Thoracic aorta (tissue), 2 donors: ENCODE measurements around the gene DOK5. TPM values are rescaled to one million over a fixed set of nuclear protein-coding genes. Genes with fewer than 3 reads are reported as not detected.

Experiments used
- ATAC-seq: fragments of 150-250 bp; one replicate; pipeline ENCODE4 v1.8.0; 2017; ENCODE audit warnings: low read depth; ENCODE audit not compliant: insufficient number of reproducible peaks, low FRiP score
- DNase-seq: peaks from one replicate; pipeline ENCODE4 v3.0.0-alpha.2; 2020; ENCODE audit warnings: low spot score
- H3K27ac ChIP-seq, 2 donors: fragments of 200-600 bp; sonication (generic); 1 replicate in 1 of 2; 2 replicates in 1 of 2; pipeline ENCODE4 v1.5.1; 2016; ENCODE audit warnings: mild to moderate bottlenecking in 2 of 2, moderate library complexity in 2 of 2
- H3K27me3 ChIP-seq: fragments of 200-600 bp; sonication (generic); replicated peaks from 2 replicates; pipeline ENCODE4 v1.6.0; 2016; ENCODE audit warnings: mild to moderate bottlenecking; ENCODE audit not compliant: insufficient read depth
- H3K36me3 ChIP-seq: fragments of 200-600 bp; sonication (generic); one replicate; pipeline ENCODE4 v1.5.1; 2016
- H3K4me1 ChIP-seq, 2 donors: fragments of 200-600 bp; sonication (generic); 1 replicate in 1 of 2; 2 replicates in 1 of 2; pipeline versions ENCODE4 v1.5.1 to v1.6.0; 2016; ENCODE audit warnings: low read depth in 2 of 2, mild to moderate bottlenecking in 1 of 2; ENCODE audit not compliant: control insufficient read depth in 1 of 2
- H3K4me3 ChIP-seq: fragments of 200-600 bp; sonication (generic); 2 replicates; pipeline ENCODE4 v1.5.1; 2016; ENCODE audit warnings: mild to moderate bottlenecking
- H3K9me3 ChIP-seq: fragments of 200-600 bp; sonication (generic); 2 replicates; pipeline ENCODE4 v1.5.1; 2016
- CTCF ChIP-seq: fragments of 200-600 bp; sonication (generic); IDR thresholded peaks from one replicate; pipeline ENCODE4 v1.5.1; 2019; ENCODE audit warnings: antibody characterized with exemption
- total RNA-seq, 2 donors: library from RNA; depleted of rRNA; stranded (reverse); fragments of >200 nt; gene quantifications; one replicate each; pipeline versions ENCODE4 v1.1.0 to v1.2.3, GENCODE V29; 2016

DOK5 gene
- total RNA-seq, 2 donors from 2014 or later, result 8.3 to 21.7 TPM

DNA sequence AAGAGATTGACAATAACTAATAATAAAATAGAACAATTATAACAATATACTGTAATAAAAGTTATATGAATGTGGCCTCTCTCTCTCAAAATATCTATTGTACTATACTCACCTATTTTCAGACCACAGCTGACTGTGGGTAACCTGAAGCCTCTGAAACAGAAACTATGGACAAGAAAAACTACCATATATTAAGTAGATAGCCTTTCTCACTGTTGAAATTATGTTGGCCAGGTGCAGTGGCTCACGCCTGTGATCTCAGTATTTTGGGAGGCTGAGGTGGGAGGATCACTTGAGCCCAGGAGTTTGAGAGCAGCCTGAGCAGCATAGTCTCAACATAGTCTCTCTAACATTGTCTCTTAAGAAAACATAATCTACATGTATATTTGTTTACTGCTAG is 89.9 kb downstream of the DOK5 start:
- Histone ChIP-seq H3K27ac (no peak overlapping the region), H3K9me3 (no peaks in the 10 kb centered on the region), H3K4me1 (peaks cover 0 to 6% of the 10 kb centered on the region in 2 donors), H3K27me3 (no peaks in the 10 kb centered on the region), H3K4me3 (no peak overlapping the region), H3K36me3 (no peaks in the 10 kb centered on the region)
- ATAC-seq, result no peak
- no peak for DNase-seq
- TF ChIP-seq CTCF, result no peak

GRCh38 chr20:54566031-54566688 is 90.8 kb downstream of the DOK5 start:
- no peak for TF ChIP-seq CTCF
- Histone ChIP-seq H3K4me1 (no peaks in the 10 kb centered on the region), H3K4me3 (no peak overlapping the region), H3K9me3 (no peaks in the 10 kb centered on the region), H3K27ac (no peak overlapping the region), H3K36me3 (no peaks in the 10 kb centered on the region), H3K27me3 (no peaks in the 10 kb centered on the region)
- DNase-seq, result no peak
- ATAC-seq, result no peak

GRCh38 chr20:54570561-54570960 is 95.2 kb downstream of the DOK5 start:
- Histone ChIP-seq H3K27me3 (no peaks in the 10 kb centered on the region), H3K9me3 (no peaks in the 10 kb centered on the region), H3K36me3 (no peaks in the 10 kb centered on the region), H3K4me1 (no peaks in the 10 kb centered on the region), H3K27ac (no peak overlapping the region), H3K4me3 (no peak overlapping the region)
- TF ChIP-seq CTCF, result no peak
- ATAC-seq (no peak), DNase-seq (no peak)

- Histone ChIP-seq H3K36me3 (no peaks in the 10 kb centered on the region), H3K27ac (no peak overlapping the region), H3K4me3 (no peak overlapping the region), H3K27me3 (no peaks in the 10 kb centered on the region), H3K4me1 (no peaks in the 10 kb centered on the region), H3K9me3 (no peaks in the 10 kb centered on the region)
- TF ChIP-seq CTCF, result no peak
- no peak for DNase-seq
- ATAC-seq, result no peak
These were observed 97.5 kb downstream of the DOK5 start for GRCh38 chr20:54572665-54573435.

GRCh38 chr20:54573838-54574237 is 98.4 kb downstream of the DOK5 start:
- Histone ChIP-seq H3K36me3 (no peaks in the 10 kb centered on the region), H3K27ac (no peak overlapping the region), H3K27me3 (no peaks in the 10 kb centered on the region), H3K4me3 (no peak overlapping the region), H3K4me1 (no peaks in the 10 kb centered on the region), H3K9me3 (no peaks in the 10 kb centered on the region)
- no peak for TF ChIP-seq CTCF
- DNase-seq, result no peak
- no peak for ATAC-seq
